GM19035 (cell line): ENCODE measurements around the gene BNC2.

Experiments
- ATAC-seq: cut with Tn5 transposase; IDR thresholded peaks from one replicate; pipeline ENCODE4 v1.9.1; 2021; ENCODE audit not compliant: unreplicated experiment

BNC2 gene

DNA sequence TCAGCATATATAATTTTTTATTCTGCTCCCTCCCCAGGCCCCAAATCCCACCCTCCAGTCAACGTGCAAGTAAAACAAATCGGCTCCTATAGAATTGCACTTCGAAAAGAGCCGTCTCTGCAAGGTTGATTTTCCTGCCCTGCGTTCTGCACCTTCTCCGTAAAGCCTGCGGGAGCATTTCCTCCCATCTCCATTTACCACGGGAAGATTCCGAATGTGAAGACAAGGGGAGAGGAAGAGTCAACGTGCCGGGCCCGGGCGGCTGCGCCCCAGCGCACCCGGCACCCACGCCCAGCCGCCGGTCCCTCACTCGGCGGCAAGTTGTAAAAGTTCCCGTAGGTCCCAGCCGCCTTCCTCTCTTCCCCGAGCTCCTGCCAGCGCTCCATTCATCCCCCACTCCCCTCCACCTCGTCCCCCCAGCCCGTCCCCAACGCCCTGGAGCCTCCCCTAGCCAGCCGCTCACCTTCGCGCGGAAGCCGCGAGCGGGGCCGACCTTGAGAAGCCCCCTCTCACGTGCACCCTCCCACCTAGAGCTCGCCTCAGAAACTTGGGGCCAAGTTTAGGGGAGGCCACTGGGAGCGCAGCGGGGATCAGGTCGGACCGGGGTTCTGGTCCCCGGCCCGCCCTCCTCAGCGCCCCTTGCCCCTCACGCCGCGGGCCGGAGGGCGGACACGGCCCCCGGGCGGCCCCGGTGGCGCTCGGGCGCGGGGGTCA lies 431 bp downstream of the BNC2 start:
- ATAC-seq: no peak

DNA sequence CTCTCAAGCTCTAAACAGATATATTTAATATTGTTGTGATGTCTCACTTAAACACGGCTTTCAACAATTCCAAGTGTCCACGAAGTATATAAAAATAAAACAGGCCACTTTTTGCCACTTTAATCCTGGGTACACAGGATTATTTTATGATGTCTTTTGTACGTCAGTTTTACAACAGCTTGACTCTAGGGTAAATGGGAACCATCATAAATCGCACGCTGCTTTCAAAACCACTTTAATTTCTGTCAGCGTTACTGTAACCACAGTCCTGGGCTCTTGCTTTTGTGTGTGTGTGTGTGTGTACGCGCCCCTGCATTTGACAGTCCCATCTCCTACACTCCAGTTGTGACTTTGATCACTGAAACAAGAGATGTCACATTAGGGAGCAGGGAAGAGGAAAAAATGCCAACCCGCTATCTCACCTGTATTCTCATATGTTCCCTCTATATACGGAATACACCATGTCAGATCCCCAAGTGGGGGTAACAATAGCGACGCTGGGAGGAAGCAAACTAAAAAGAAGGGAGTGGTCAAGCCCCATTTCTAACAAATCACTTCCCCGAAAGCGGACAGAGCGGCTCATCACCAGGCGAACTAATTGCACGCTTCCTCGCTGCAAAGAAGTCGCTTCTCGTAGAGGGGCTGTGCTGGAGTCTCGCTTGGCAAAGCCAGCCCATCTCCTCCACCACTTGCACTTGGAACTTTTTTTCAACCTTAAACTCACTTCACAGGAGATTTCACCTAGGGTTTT lies 1.2 kb downstream of the BNC2 start:
- no peak for ATAC-seq

DNA sequence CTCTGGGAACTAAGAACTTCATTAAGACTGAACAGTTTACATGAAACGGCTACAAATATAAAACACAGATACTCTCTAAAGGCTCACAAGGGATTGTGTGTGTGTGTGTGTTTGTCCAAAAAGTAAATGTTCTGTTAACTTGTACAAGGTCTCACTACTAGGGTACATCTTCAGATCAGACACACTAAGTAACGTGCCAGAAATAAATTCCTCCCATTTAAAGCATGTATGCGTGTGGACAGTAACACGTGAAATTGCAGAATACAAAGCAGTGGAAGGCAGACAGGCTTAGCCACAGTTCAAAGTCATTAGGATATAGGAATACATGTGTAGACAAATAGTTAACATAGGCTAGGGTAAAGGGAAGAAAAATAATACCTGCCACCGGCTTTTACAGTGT lies 1.8 kb downstream of the BNC2 start:
- no peak for ATAC-seq

DNA sequence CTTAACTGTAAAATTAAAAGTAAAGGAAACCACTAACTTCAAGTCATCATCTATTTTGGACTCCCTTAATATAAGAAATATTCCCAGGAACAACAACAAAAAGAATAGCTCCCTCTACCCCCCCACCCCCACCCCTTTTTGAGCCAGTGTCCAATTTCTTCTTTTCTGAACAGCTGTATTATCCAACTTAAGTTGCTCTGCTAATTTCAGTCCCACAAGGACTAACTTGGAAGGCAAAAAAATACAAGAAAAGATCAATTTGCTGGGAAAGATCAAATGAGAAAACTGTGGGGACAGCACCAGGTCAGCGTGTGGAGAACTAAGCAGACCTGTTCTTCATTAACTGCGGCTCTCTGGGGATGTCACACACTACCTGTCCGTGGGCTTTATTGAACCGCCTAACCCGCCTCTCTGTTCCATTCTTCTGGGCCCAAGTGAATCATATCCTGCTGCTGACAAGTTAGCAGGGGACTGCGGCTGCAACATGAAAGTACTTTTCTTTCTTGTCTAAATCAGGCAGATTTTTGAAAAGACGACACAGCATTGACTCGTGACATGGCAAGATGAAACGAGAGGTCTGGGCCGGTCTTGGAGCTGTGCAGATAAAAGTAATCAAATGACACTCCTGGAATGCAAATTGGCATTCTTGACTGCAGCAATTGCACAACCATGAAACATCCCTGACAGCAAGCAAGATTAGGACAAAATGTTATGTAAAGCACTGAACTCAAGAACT lies 2.7 kb downstream of the BNC2 start:
- no peak for ATAC-seq

DNA sequence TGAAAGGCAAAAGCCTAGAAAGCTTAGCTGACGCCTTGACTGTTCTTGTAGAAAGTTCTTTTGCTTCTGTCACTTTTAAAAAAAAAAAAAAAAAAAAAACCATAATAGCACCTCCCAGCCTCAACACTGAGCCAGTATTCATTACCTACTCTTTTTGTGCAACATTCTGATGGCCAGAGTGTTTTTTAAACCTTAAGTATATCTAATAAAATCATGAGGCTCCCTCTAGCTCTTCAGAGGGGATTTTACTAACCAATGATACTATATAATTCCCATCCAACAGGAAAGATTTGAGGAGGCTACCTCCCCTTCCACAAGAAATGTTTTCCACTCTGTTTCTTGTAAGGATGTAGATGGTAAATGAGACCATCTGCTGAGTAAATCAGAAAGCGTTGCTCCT lies 3.9 kb downstream of the BNC2 start:
- ATAC-seq: no peak

DNA sequence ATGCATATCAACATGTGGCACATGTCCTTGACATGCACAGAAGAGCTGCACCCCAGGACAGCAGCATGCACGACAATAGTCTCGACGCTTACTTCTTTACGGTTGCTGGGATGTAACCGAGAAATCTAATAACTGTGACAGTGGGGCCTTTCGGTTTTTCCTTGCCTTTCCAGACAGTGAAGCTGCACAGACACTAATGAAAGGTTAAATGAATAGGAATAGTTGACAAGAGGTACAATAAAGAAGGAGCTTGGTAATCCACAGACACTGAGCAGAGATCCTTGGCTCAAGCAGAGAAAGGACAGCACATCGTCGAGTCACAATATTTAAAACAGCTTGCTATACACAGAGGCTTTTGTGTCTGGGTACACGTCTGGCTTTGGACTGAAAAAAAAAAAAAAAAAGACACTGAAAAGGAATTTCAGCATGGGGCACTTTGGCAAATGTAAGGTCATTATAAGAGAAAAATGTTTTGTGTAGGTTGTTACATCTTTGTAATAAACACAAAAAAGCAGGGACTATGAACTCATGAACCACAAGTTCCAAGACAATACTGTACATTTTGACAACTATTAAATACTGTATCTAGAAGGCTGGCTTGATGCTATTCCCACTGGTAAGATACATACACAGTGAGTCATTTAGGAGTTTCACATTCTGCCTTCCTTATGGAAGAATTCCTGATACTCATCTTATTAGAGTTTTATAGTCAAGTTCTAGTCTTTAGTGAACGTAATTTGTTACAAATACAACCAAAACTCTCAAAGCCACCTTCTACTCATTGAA lies 5.6 kb downstream of the BNC2 start:
- ATAC-seq: no peak

DNA sequence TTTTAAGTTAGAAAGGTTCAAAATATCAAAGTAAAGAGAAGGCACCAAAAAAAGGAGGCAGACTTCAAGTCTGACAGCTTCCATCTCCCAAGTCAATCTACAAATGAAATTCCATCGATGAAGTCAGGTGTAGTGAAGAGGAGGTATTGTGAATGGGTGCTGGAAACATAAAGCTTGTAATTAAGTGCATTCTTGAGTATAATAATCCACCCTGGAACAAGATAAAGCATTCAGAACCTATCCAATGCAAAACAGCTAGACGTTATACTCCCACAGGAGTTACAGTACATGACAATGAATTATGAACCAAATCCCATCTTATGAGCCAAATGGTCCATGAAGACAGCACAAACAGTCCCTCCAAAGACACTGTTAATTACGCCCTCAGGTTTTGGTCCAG lies 22.3 kb downstream of the BNC2 start:
- ATAC-seq: no peak

DNA sequence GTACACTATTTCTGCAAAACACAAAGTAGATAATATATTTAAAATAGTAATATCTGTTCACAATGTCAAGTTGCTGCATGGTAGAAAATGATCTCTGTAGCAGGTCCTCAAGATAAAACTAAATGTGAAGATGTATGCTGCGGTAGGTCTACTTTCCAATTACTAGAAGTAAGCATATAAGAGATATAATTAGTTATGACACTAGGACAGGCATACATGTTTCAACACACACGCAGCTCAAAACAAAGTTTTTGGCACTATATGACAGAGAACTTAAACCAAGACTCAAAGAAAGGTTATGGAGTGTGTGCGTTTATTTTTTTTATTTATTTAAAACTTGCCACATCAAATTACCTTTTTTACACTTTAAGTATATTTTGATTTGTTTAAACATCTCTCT lies 23.5 kb downstream of the BNC2 start:
- ATAC-seq: no peak

DNA sequence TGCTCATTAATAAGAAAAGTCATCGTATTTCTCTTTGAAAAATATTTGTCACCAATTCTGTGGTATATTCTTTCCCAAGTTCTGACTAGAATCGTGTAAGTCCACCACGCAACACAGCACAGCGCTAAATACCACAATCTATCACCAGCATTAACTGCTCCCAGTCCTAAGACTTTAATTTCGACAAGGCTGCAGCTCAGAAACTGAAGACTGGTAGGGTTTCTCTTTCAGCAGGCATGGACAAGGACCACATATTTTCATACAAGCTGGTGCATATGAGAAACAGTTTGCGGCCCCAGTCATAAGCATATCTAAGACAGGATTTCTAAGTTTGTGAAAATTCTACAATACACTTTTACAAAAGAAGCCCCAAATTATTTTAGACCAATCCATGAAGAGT lies 24.1 kb downstream of the BNC2 start:
- ATAC-seq: no peak

DNA sequence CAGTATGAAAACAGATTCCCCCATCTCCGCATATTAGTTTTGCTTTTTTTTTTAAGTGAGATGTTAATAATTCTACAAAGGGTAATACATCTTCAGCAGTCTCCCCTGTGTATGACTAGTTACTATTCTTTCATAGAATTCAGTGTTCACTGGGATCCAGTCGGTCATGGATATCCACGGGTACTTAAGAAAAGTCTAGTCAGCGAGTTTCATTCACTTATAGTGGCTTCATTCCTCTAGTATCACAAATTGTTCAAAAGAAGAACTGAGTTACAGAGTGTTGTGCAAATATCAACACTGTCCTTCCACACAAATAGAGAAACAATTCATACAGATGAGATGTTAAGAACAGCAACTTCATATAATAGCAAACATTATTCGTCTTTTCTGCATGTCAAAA lies 35.7 kb downstream of the BNC2 start:
- no peak for ATAC-seq

DNA sequence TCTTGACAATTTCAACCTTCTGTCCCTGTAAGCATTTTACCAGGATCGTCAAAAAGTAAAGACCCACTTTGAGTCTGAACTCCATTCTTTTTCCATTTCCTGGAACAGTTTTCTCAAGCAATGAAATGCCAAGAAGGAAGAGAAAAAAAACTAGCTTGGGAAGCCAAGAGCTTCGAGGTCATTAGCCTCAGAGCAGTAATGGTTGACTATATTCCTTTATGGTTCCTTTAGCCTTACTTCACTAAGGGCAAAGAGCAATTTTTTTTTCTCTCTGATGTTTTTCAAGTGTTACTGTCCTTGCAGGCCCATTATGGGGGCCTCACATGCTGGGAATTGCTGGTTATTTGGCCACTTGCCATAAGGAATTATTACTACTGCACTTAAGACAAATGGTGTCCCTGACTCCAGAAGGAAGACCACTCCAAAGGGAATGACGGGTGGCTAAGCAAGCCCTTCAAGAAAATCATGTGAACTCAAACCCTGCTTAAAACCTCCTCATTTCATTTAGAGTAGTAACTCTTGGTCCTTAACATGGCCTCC lies 37.1 kb downstream of the BNC2 start:
- ATAC-seq: no peak

DNA sequence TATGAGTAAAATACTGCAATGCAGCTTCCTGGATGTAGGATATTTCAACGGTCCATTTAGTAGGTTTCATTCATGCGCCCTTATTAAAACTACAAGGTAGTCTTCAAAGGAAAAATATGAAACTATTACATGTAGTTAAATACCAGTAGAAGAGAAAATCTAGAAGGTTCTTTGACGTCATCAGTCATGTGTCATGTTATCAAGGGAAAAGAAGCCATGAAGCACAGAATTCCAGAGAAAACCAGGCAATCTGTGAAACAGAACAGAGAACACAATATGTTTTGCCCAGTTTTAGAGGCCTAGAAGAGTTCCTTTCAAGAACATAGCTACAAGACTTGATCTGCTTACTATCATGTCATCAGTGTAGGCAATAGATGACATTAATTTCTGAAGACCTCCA lies 38.4 kb downstream of the BNC2 start:
- ATAC-seq: no peak

DNA sequence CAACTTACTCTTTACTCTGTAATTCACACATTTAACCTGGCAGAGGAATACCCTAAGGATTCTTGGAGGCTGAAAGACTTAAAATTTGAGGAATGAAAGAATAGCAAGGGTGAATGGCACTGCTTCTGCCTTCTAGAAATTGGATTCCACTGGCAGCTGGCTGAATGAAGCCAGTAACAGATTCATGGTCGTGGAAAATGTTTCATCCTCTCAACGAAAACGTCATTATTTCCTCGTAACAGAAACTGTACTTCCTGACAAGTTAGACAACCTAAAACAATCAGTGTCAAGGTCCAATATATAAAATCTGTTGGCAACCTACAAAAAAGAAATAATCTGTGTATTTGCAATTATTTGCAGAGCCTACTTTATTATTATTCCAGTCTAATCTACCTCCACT lies 39.7 kb downstream of the BNC2 start:
- no peak for ATAC-seq

DNA sequence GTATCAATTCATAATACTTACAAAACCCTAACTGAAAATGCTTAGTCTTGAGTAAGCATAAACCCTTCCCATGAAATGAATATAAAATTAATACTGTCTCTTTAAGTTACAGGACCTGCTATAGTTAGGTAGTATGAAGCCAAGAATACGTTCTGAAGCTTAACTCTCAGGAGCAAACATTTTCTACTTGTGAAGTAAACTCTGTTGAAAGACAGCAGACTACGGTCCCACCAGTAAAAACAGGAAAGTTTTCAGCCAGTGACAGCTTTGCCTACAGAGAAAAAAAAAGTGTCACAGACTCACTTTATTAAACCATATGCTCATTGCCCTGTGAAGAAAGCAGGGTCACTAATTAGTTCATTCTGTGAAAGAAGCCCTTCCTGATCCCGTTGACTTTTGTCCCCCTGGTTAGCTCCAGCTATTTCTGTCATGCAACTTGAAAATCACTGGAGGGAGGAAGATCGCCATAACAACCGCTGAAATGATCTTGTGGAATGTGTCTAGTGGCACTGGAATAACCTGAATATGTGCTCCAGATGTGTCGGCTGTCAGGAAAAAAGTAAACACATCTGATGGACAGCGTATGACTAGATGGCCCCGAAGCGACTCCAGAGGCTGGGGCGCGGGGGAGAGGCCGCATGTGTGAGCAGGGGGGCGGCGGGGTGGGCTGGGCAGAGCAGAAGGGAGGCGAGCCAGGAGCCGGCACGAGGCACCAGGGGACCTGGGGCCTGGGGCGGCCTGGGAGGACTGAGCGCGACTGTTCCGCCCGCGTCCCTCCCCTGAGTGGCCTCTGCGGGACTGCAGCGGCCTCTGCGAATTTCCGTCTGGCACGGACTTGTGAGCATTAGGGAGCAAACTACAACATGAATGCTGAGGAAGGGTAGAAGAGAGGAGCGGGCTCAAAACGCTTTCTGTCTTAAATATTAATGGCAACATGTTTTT lies 41.9 kb downstream of the BNC2 start:
- ATAC-seq: no peak

DNA sequence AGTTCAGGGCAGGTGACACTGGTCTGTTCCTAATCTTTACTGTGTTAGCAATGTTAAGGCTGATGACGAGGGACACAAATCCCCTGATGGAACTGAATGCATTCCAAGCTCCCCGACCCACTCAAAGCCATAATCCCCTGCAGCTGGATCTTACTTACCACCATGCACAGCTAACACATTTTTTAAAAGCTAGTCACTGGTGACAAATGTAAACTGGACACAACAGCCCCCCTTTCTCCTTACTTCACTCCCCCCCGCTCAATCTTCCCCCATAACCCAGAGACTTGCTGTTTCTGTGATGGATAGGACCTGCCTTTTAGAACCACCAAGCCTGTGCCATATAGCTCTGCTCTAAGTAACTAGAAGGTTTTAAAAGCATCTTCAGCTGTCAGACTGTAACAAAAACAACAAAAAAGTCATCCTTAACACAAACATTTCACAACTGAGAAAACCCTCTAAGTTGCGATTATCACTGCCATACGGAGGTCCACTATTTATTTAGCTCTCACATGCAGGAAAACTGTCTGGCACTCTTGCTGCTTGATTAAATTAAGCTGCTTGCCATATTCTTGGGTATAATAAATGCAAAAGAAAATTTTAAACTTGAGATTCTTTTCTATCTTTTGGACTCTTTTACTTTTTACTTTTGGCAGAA lies 44.4 kb downstream of the BNC2 start:
- ATAC-seq: no peak

DNA sequence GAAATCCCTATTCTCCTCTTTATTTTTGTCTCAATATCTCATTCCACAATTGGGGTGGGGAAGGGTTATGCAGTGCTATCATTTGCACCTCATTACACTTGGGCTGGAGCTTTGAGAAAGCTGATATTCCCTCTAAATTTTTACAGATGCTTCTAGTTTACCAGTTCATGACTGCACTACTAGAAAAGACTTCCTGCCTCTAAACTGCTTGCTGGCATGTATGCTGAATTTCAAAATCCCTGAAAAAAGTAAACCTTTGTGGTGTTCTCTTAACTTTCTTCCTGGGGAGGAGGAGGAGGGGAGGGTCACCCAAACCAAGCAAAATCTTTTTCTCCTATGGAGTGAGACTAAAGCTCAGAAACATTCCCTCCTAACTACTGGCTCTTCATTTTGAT lies 45.1 kb downstream of the BNC2 start:
- no peak for ATAC-seq

DNA sequence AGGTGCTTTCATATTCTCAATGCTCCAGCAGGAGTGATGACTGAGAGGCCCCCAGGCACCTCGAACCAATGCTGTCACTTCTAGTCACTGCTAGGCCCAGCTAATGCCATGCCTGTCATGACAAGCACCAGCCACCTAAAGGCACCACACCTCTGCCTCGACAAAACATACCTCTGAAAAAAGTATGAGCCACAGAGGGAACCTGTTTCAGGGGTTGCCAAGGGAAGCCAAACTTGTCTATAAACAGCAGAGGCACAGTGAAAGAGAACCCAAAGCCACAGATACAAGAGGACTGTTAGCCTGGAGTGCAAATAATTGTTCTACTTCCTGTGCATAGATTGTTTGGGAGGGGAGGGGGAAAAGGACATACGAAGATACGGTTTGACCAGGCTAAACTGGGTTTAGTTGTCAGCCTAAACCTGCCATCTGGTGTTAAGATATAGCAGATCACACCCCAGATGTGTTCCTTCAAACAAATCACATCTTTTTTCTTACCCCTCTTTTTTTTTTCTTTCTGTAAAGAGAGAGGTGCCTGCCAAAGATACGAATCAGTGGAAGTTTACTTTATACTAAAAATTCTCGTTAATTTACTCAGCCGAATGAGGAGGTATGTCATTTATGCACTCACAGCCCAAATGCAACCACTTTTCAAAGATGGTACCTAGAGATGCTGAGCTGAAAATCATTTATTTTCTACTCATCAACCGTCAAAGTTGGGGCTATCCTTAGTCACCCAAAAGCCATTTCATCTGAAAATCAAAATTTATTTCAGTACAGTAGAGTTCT lies 45.7 kb downstream of the BNC2 start:
- ATAC-seq: no peak

DNA sequence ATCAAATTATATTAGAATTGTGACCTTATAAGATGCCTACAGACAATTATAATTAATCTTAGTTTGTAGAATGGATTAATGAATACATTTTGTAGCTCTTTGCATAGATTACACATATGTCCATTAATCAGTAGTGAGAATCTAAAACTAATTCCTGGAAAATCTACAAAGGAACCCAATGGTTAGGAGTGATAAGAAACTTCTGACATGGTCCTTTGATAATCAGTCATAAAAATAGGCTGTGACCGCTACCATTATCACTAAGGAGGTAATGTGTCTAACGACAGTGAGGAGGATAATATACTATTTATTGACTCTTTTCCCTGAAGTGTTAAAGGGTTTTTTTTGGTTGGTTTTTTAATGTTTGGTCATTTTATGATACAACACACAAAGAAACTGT lies 46.6 kb downstream of the BNC2 start:
- ATAC-seq: no peak

DNA sequence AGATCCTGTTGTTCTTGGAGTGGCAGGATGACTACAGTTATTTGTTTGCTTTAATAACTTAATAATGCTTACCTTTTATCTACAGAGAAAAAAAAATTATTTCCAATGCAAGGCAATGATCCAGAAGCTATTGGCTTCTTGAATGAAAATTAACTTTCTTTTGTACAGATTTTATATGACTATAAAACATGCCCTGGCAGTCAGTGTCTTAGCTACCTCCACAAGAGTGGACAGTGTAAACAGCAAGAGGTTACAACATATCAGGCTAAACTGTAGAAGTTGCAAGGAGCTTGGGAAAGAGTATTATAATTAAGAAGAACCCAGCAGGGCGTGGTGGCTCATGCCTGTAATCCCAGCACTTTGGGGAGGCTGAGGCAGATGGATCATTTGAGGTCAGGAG lies 49.1 kb downstream of the BNC2 start:
- no peak for ATAC-seq
